ENCODE results near the gene SELPLG. TPM values are rescaled to one million over a fixed set of nuclear protein-coding genes. Genes with fewer than 3 reads are reported as not detected.

Gene SELPLG
- 0.79 to 1.1 TPM (median 0.94 TPM) in 5 replicates for total RNA-seq (2022; extraction: Qiagen RNA extraction)

GRCh38 chr12:108633534-108634248 lies at the start of gene SELPLG:
Gene SELPLG (minus strand): TSS chr12:108633894. CDS start chr12:108624307, 9,587 bp downstream.

GRCh38 chr12:108597559-108598471 lies 35.9 kb downstream of the SELPLG start, which contains the start of gene TMEM119:
Gene TMEM119 (minus strand): TSS chr12:108598084. CDS start chr12:108592383, 5,701 bp downstream.

Other genes starting within 250 kb of the SELPLG start
- gene FICD, start 118.6 kb downstream of the SELPLG start, total RNA-seq (2022; extraction: Qiagen RNA extraction) = 2.8 to 3.1 TPM (median 3.1 TPM) in 5 replicates
- gene SART3, start 72.7 kb downstream of the SELPLG start, total RNA-seq (2022; extraction: Qiagen RNA extraction) = 35.2 to 49.5 TPM (median 38.8 TPM) in 5 replicates
- 86.6 to 99.7 TPM (median 93.1 TPM) in 5 replicates for gene ISCU, start 71.3 kb downstream of the SELPLG start, total RNA-seq (2022; extraction: Qiagen RNA extraction)
- gene TMEM119, start 35.8 kb downstream of the SELPLG start, total RNA-seq (2022; extraction: Qiagen RNA extraction) = 0.03 to 0.21 TPM (median 0.09 TPM) in 3 of 5 replicates, not detected in the others
- gene CORO1C, start 97.6 kb upstream of the SELPLG start, total RNA-seq (2022; extraction: Qiagen RNA extraction) = 157 to 174 TPM (median 173 TPM) in 5 replicates
- 15.8 to 22.3 TPM (median 19.6 TPM) in 5 replicates for gene SSH1, start 223.7 kb upstream of the SELPLG start, total RNA-seq (2022; extraction: Qiagen RNA extraction)
- gene DAO, start 246.2 kb upstream of the SELPLG start, total RNA-seq (2022; extraction: Qiagen RNA extraction) = not detected in 5 replicates